ENCODE measurements around the gene MAGI2. TPM values are rescaled to one million over a fixed set of nuclear protein-coding genes. Genes with fewer than 3 reads are reported as not detected.

MAGI2 gene
- total RNA-seq, 1 donor from 2014 or later = 11.4 TPM

DNA sequence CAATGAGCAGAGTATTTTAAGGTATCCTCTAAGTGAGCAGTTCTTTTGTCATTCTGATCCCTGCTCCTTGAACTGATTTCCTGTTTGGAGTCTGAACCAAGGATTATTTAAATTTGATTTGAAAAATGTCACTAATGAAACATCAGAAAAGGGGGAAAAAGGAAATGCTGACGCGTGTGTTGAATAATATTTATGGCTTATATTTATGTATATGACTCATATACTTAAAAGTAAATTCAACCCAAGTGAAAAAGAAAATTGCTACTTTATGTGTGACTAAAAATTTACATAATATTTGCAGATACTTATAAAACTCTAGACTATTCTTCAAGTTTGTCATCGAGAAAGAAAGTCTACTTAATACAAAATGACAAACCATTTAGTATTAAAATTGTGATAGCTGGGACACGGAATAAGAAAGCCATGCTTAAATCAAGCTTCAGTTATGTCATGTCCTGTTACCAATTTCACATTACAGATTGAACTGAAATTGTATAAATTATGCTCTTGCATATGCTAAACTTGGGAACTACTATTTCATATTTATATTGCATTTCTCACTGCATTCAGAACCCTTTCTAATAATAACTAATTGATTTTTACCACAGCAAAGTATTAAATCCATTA lies 649.9 kb downstream of the MAGI2 start:
- Mint-ChIP-seq H3K9me3 (ENCODE audit: low read depth) (no peaks in the 10 kb centered on the region), H3K36me3 (ENCODE audit: insufficient read depth) (no peaks in the 10 kb centered on the region), H3K4me1 (ENCODE audit: low read depth) (no peaks in the 10 kb centered on the region), H3K27me3 (no peaks in the 10 kb centered on the region), H3K4me3 (ENCODE audit: low read depth) (no peak overlapping the region), H3K27ac (no peak overlapping the region)
- DNase-seq (ENCODE audit: low spot score, unreplicated experiment) = no peak
- TF ChIP-seq, protein P1, sequence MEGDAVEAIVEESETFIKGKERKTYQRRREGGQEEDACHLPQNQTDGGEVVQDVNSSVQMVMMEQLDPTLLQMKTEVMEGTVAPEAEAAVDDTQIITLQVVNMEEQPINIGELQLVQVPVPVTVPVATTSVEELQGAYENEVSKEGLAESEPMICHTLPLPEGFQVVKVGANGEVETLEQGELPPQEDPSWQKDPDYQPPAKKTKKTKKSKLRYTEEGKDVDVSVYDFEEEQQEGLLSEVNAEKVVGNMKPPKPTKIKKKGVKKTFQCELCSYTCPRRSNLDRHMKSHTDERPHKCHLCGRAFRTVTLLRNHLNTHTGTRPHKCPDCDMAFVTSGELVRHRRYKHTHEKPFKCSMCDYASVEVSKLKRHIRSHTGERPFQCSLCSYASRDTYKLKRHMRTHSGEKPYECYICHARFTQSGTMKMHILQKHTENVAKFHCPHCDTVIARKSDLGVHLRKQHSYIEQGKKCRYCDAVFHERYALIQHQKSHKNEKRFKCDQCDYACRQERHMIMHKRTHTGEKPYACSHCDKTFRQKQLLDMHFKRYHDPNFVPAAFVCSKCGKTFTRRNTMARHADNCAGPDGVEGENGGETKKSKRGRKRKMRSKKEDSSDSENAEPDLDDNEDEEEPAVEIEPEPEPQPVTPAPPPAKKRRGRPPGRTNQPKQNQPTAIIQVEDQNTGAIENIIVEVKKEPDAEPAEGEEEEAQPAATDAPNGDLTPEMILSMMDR (IDR thresholded peaks at IDR 0.05; ENCODE audit: unreplicated experiment) = no peak

DNA sequence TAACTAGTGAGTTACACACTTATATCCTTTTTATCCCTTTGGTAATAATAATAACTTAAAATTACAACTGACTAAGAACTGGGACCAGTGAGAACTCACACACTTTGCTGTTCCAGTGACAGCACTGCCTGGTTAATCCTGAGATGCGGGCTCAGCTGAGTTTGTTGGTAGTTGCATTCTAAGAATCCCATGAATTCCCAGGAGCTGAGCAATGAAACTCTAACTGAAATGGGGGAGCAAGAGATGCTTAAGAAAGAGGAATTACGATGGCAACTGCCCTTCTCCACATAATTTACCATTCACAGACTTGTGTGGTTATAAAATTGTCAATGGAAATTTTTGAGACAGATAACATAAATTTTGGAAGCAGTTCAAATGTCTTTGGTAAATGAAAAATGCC lies 659.4 kb downstream of the MAGI2 start:
- Mint-ChIP-seq H3K27ac (no peak overlapping the region), H3K27me3 (no peaks in the 10 kb centered on the region), H3K9me3 (ENCODE audit: low read depth) (peaks cover 14% of the 10 kb centered on the region), H3K36me3 (ENCODE audit: insufficient read depth) (peaks cover 3% of the 10 kb centered on the region), H3K4me1 (ENCODE audit: low read depth) (no peaks in the 10 kb centered on the region), H3K4me3 (ENCODE audit: low read depth) (no peak overlapping the region)
- TF ChIP-seq, protein P1 (IDR thresholded peaks at IDR 0.05; ENCODE audit: unreplicated experiment) = no peak
- DNase-seq (ENCODE audit: low spot score, unreplicated experiment) = no peak

DNA sequence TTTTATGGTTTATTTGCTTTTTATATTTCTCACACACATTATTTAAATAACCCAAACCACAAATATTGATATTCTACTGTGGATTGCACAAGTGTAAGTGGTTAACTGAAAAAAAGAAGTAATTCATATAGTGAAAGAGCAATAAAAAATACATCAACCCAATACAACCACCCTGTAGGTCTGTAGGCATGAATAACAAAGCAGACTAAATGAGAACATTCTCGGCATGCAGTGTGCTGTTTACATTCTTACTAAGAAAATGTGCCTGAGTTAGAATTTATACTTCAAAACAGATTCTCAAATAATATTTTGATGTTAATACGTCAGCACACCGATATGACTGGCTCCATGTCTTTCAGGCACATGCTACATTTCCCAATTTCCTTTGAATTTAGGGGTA lies 660.8 kb downstream of the MAGI2 start:
- DNase-seq (ENCODE audit: low spot score, unreplicated experiment) = no peak
- no peak overlapping the region for H3K4me3 Mint-ChIP-seq (ENCODE audit: low read depth)
- peaks cover 14% of the 10 kb centered on the region for H3K9me3 Mint-ChIP-seq (ENCODE audit: low read depth)
- no peaks in the 10 kb centered on the region for H3K27me3 Mint-ChIP-seq
- H3K36me3 Mint-ChIP-seq (ENCODE audit: insufficient read depth) = peaks cover 3% of the 10 kb centered on the region
- TF ChIP-seq, protein P1 (IDR thresholded peaks at IDR 0.05; ENCODE audit: unreplicated experiment) = no peak
- no peaks in the 10 kb centered on the region for H3K4me1 Mint-ChIP-seq (ENCODE audit: low read depth)
- no peak overlapping the region for H3K27ac Mint-ChIP-seq

DNA sequence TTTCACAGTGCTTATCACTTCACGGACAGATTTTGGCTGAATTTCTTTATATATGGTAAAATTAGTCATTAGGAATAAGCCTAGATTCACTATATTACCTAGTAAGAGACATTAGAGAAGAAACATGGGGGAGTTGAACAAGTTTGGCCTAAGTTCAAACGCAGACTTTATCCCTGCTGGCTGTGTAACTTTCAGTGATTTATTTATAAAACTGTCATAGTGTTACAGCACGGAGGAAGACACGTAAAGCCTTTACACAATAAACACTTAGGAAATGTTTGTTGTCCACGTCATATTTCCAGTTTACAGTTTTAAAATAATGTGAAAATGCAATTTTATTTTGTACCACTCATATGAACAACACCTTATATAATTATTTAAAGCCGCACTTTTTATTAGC lies 661.5 kb downstream of the MAGI2 start:
- no peak overlapping the region for H3K27ac Mint-ChIP-seq
- DNase-seq (ENCODE audit: low spot score, unreplicated experiment) = no peak
- peaks cover 3% of the 10 kb centered on the region for H3K36me3 Mint-ChIP-seq (ENCODE audit: insufficient read depth)
- peaks cover 14% of the 10 kb centered on the region for H3K9me3 Mint-ChIP-seq (ENCODE audit: low read depth)
- no peaks in the 10 kb centered on the region for H3K27me3 Mint-ChIP-seq
- H3K4me1 Mint-ChIP-seq (ENCODE audit: low read depth) = no peaks in the 10 kb centered on the region
- TF ChIP-seq, protein P1 (IDR thresholded peaks at IDR 0.05; ENCODE audit: unreplicated experiment) = no peak
- no peak overlapping the region for H3K4me3 Mint-ChIP-seq (ENCODE audit: low read depth)

DNA sequence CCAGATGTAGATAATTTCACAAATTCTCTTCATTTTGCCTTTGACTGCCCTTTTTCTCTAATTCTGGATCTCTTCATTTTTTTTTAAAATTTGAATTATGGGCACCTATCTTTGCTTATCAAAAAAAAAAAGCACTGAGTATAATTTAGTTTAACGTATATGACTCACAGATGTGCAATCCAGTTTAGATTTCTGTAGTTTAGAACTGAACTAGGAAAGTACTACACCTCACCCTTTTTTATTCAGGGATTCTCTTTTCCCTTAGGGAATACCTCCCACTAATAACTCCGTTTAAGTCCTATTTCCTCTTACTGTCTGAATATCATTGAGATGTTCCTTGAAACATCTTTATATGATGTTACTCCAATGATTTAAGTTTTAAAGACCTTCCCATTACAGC lies 665.0 kb downstream of the MAGI2 start:
- H3K9me3 Mint-ChIP-seq (ENCODE audit: low read depth) = no peaks in the 10 kb centered on the region
- no peaks in the 10 kb centered on the region for H3K27me3 Mint-ChIP-seq
- DNase-seq (ENCODE audit: low spot score, unreplicated experiment) = no peak
- H3K4me3 Mint-ChIP-seq (ENCODE audit: low read depth) = no peak overlapping the region
- H3K36me3 Mint-ChIP-seq (ENCODE audit: insufficient read depth) = no peaks in the 10 kb centered on the region
- no peaks in the 10 kb centered on the region for H3K4me1 Mint-ChIP-seq (ENCODE audit: low read depth)
- TF ChIP-seq, protein P1 (IDR thresholded peaks at IDR 0.05; ENCODE audit: unreplicated experiment) = no peak
- no peak overlapping the region for H3K27ac Mint-ChIP-seq
